Mesothelial cell of epicardium (in vitro differentiated cells): ENCODE data around the gene RAD51C. TPM values are rescaled to one million over a fixed set of nuclear protein-coding genes. Genes with fewer than 3 reads are reported as not detected.

ENCODE experiments used
- DNase-seq, 2 experiments: peaks; one replicate each; pipeline ENCODE4 v3.0.0; 2021; ENCODE audit warnings: low spot score in 2 of 2; ENCODE audit not compliant: unreplicated experiment in 2 of 2
- H3K27ac Mint-ChIP-seq: 2 replicates; pipeline ENCODE4 v1.8.0; 2021; ENCODE audit warnings: mixed read lengths
- H3K27me3 Mint-ChIP-seq: 2 replicates; pipeline ENCODE4 v1.8.0; 2021; ENCODE audit warnings: low read depth, mixed read lengths
- H3K36me3 Mint-ChIP-seq: 2 replicates; pipeline ENCODE4 v1.8.0; 2021; ENCODE audit warnings: mixed read lengths
- H3K4me1 Mint-ChIP-seq: 2 replicates; pipeline ENCODE4 v1.8.0; 2021; ENCODE audit warnings: mixed read lengths
- H3K4me3 Mint-ChIP-seq: 2 replicates; pipeline ENCODE4 v1.8.0; 2021; ENCODE audit warnings: mild to moderate bottlenecking, moderate library complexity, mixed read lengths
- H3K9me3 Mint-ChIP-seq: 2 replicates; pipeline ENCODE4 v1.8.0; 2021; ENCODE audit warnings: mixed read lengths
- CTCF ChIP-seq: fragments of 200-600 bp; sonication (generic); IDR thresholded peaks from one replicate; pipeline ENCODE4 v1.5.0; 2021; ENCODE audit warnings: antibody characterized with exemption; ENCODE audit not compliant: unreplicated experiment
- total RNA-seq: library from RNA; stranded (reverse); gene quantifications from 3 replicates; pipeline ENCODE4 v1.2.1, GENCODE V29; 2021

RAD51C gene
- total RNA-seq, 1 donor from 2014 or later = 31.7 TPM

DNA sequence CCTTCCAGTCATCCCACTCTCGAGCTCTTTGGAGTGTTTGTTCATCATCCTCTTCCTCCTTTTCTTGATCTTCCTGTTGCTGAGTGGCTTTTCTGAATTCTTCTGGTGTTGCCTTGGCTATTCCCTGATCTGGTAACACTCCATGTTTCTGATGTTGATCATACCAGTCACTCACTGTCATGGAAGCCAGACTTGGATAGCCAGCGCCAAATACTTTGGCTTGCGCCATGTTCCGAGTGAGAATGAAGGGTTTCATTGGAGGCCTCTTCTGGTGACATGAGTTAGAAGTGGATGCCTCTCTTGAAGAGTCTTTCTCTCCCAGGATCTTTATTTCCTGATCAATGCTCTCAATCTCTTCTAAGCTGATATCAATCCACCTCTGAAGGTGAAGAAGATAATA lies 31.8 kb upstream of the RAD51C start:
- no peak for TF ChIP-seq CTCF
- Mint-ChIP-seq H3K4me1 (peaks cover 6% of the 10 kb centered on the region), H3K36me3 (no peaks in the 10 kb centered on the region), H3K4me3 (peak overlapping the region; percentile 42), H3K27ac (peak overlapping the region; percentile 1), H3K9me3 (no peaks in the 10 kb centered on the region), H3K27me3 (no peaks in the 10 kb centered on the region)
- no peak for DNase-seq

DNA sequence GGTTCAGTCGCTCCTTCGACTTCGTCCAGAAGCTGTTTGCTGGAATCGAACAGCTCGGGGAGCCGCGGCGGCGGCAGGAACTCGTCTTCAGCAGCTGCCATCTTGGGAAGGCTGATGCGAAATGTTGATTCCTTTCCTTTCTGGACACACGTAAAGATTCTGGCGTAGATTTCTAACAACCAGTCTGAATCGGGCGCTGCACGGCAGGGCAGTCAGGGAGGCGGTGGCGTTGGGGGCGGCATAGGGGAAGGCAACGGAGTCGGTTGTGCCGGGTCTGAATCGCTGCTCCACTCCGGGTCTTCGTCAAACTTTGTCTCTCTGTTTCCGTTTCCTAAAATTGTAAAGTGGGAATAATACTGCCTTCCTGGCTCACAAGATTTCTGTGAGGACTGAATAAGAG lies 30.9 kb upstream of the RAD51C start:
- Mint-ChIP-seq H3K36me3 (no peaks in the 10 kb centered on the region), H3K9me3 (no peaks in the 10 kb centered on the region), H3K27me3 (no peaks in the 10 kb centered on the region), H3K4me1 (peaks cover 6% of the 10 kb centered on the region), H3K4me3 (no peak overlapping the region), H3K27ac (no peak overlapping the region)
- DNase-seq = no peak
- no peak for TF ChIP-seq CTCF

GRCh38 chr17:58664302-58664701 lies 28.1 kb upstream of the RAD51C start:
- no peak for DNase-seq
- Mint-ChIP-seq H3K4me3 (no peak overlapping the region), H3K27ac (no peak overlapping the region), H3K9me3 (no peaks in the 10 kb centered on the region), H3K27me3 (no peaks in the 10 kb centered on the region), H3K36me3 (no peaks in the 10 kb centered on the region), H3K4me1 (peaks cover 8% of the 10 kb centered on the region)
- no peak for TF ChIP-seq CTCF

DNA sequence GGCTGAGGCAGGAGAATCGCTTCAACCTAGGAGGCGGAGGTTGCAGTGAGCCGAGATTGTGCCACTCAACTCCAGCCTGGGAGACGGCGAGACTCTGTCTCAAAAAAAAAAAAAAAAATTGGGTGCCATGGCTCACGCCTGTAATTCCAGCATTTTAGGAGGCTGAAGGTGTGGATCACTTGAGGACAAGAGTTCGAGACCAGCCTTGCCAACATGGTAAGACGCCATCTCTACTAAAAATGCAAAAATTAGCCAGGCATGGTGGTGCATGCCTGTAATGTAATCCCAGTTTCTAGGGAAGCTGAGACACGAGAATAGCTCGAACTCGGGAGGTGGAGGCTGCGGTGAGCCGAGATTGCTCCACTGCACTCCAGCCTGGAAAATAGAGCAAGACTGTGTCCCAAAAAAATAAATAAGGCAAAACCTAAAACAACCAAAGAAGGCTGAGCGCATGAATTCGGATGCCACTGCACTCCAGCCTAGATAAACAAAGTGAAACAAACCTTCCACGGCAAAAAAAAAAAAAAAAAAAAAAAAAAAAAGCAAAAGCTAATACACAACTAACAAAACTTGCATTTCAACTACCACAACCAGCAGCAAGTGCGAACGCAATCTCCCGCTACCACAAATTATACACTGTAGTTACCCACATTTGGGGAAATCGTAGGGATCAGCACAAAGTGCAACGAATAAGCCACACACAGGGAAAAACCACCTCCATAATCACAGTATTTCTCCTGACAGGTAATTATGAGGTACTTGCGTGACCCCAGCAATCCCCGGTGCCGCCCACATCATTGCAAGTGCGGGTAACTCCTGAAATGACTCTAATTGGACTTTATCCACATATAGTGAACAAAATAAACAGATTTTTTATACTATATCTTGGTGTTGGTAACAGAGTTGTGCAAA lies 26.2 kb upstream of the RAD51C start:
- Mint-ChIP-seq H3K4me1 (peaks cover 18% of the 10 kb centered on the region), H3K27me3 (no peaks in the 10 kb centered on the region), H3K36me3 (no peaks in the 10 kb centered on the region), H3K4me3 (no peak overlapping the region), H3K27ac (no peak overlapping the region), H3K9me3 (no peaks in the 10 kb centered on the region)
- no peak for DNase-seq
- TF ChIP-seq CTCF = no peak

GRCh38 chr17:58666858-58667267 lies 25.5 kb upstream of the RAD51C start:
- peaks cover 20% of the 10 kb centered on the region for H3K4me1 Mint-ChIP-seq
- no peak overlapping the region for H3K4me3 Mint-ChIP-seq
- H3K9me3 Mint-ChIP-seq = no peaks in the 10 kb centered on the region
- no peak for TF ChIP-seq CTCF
- DNase-seq = no peak
- no peaks in the 10 kb centered on the region for H3K36me3 Mint-ChIP-seq
- H3K27ac Mint-ChIP-seq = no peak overlapping the region
- no peaks in the 10 kb centered on the region for H3K27me3 Mint-ChIP-seq
